ENCODE data around the gene MUC2. TPM values are rescaled to one million over a fixed set of nuclear protein-coding genes. Genes with fewer than 3 reads are reported as not detected.

Gene MUC2
- total and polyA plus RNA-seq, 2 of the 4 experiments (the other 2 are of a cell fraction), result not detected

DNA sequence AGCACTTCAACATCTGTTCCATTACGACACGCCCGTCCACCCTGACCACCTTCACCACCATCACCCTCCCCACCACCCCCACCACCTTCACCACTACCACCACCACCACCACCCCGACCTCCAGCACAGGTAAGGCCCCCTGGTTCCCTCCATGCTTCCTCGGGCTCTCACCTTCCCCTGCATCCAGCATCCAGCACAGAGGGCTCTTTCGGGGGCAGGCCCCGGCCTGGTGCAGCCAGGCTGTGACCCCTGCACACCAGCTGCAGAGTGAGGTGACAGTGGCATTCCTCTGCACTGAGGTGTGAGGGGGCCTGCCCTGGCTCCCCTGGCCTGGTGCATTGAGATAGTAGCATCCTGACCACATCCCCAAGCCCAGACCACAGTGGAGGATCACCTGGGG is 18.2 kb downstream of the MUC2 start:
- CTCF ChIA-PET, result no interaction called here

More for the DNA sequence above, 18.2 kb downstream of the MUC2 start:
- ATAC-seq (ENCODE audit: low read depth) (no peak), DNase-seq (no peak)
- no peak overlapping the region for H4K91ac ChIP-seq (ENCODE audit: insufficient read depth, low read depth, low read length)
- no peak overlapping the region for H4K5ac ChIP-seq (ENCODE audit: low read depth, low read length)
- no TSS peak for BruUV-seq (replicated peaks)
- no peak overlapping the region for H2BK15ac ChIP-seq (ENCODE audit: low read depth, low read length)
- H2AK9ac ChIP-seq (replicated peaks; ENCODE audit: low read depth, low read length, poor library complexity), result no peak overlapping the region
- no peaks in the 10 kb centered on the region; the same call in 1 of the 2 replicates for H3K27me3 ChIP-seq (ENCODE audit: control insufficient read depth, insufficient read depth, low read length)
- no peak overlapping the region for H2BK20ac ChIP-seq (ENCODE audit: low read depth, low read length)
- H2BK120ac ChIP-seq (ENCODE audit: low read depth, low read length), result no peak overlapping the region
- H3K36me3 ChIP-seq (ENCODE audit: control insufficient read depth, insufficient read depth, low read length), result no peaks in the 10 kb centered on the region
- H3K9ac ChIP-seq (ENCODE audit: low read depth, low read length), result no peak overlapping the region
- no peak overlapping the region for H2AK5ac ChIP-seq (ENCODE audit: low read depth, low read length)
- H3K23ac ChIP-seq (ENCODE audit: low read depth, low read length), result no peak overlapping the region
- TF ChIP-seq RCOR1 (IDR thresholded peaks at IDR 0.05; ENCODE audit: insufficient replicate concordance, low read length) (no peak), CEBPB (IDR thresholded peaks at IDR 0.05; ENCODE audit: low read depth, low read length) (no peak)
- no peak overlapping the region for H3K4ac ChIP-seq (ENCODE audit: low read depth, low read length)
- H2BK5ac ChIP-seq (ENCODE audit: low read depth, low read length, poor library complexity, severe bottlenecking), result no peak overlapping the region
- H3K14ac ChIP-seq (replicated peaks; ENCODE audit: low read depth, low read length), result no peak overlapping the region
- 65% methylated on average over 3 of the region's 7 CpGs; no CpG with 5 or more reads in 1 of the 2 experiments for WGBS, 2 experiments (ENCODE audit: extremely low coverage in 2 of 2, insufficient read length in 1 of 2)
- H3K9me3 ChIP-seq (ENCODE audit: control insufficient read depth, insufficient read depth, low read length), result peaks cover 8% of the 10 kb centered on the region; the same call in 1 of the 2 replicates
- no peak overlapping the region for H4K8ac ChIP-seq (ENCODE audit: low read depth in 2 of 2, low read length in 2 of 2)
- H3K9me1 ChIP-seq (ENCODE audit: insufficient read depth, low read length), result peaks cover 5% of the 10 kb centered on the region; the same call in 1 of the 2 replicates
- no peak overlapping the region for H3K56ac ChIP-seq (ENCODE audit: extremely low read depth, insufficient read depth, low read length)
- H3K79me1 ChIP-seq (ENCODE audit: low read depth in 1 of 2, low read length in 2 of 2), result no peaks in the 10 kb centered on the region
- H3K4me2 ChIP-seq (ENCODE audit: low read depth, low read length), result no peak overlapping the region
- H4K20me1 ChIP-seq (ENCODE audit: insufficient read depth, low read length), result peaks cover 5% of the 10 kb centered on the region; the same call in 1 of the 2 replicates
- intact Hi-C loops (cut with micrococcal nuclease) (no loop called here), dilution Hi-C loops (cut with HindIII; ENCODE audit: low sequenced_read_pairs, unreplicated experiment) (no loop called here), in situ Hi-C loops (cut with MboI; ENCODE audit: low sequenced_read_pairs) (no loop called here)
- no peak overlapping the region for H3K27ac ChIP-seq (ENCODE audit: insufficient read depth, low read length)
- no peak overlapping the region for H2AFZ ChIP-seq (replicated peaks; ENCODE audit: low read length, poor library complexity)
- H3K4me1 ChIP-seq (ENCODE audit: control insufficient read depth, insufficient read depth, low read length), result no peaks in the 10 kb centered on the region
- H3K4me3 ChIP-seq (ENCODE audit: insufficient read depth, low read depth, low read length), result no peak overlapping the region
- H3K18ac ChIP-seq (ENCODE audit: low read depth, low read length), result no peak overlapping the region
- POLR2A ChIA-PET (ENCODE audit: unreplicated experiment), result no interaction called here

All from IMR-90 (cell line).